Neuron (in vitro differentiated cells): ENCODE results near the gene PDGFB.
"Not testable (repeated sequence)": the region's sequence is repeated elsewhere in the genome, so short reads cannot be mapped to it uniquely, and the experiment has no call there.

Experiments used
- H2AFZ ChIP-seq: one replicate; pipeline ENCODE4 v1.6.1; 2013; ENCODE audit warnings: low read depth, mild to moderate bottlenecking, inconsistent platforms, low read length, moderate library complexity
- H3K27me3 ChIP-seq: one replicate; pipeline ENCODE4 v1.6.1; 2013; ENCODE audit warnings: low read length; ENCODE audit not compliant: insufficient read depth
- H3K36me3 ChIP-seq: one replicate; pipeline ENCODE4 v1.6.1; 2013; ENCODE audit warnings: low read length; ENCODE audit not compliant: insufficient read depth
- H3K4me1 ChIP-seq: one replicate; pipeline ENCODE4 v1.6.1; 2013; ENCODE audit warnings: low read length; ENCODE audit not compliant: insufficient read depth
- H3K4me3 ChIP-seq: 2 replicates; pipeline ENCODE4 v1.5.1; 2013; ENCODE audit warnings: mild to moderate bottlenecking, low read length, moderate library complexity
- H3K9me3 ChIP-seq: one replicate; pipeline ENCODE4 v1.6.1; 2013; ENCODE audit warnings: low read length

PDGFB gene

DNA sequence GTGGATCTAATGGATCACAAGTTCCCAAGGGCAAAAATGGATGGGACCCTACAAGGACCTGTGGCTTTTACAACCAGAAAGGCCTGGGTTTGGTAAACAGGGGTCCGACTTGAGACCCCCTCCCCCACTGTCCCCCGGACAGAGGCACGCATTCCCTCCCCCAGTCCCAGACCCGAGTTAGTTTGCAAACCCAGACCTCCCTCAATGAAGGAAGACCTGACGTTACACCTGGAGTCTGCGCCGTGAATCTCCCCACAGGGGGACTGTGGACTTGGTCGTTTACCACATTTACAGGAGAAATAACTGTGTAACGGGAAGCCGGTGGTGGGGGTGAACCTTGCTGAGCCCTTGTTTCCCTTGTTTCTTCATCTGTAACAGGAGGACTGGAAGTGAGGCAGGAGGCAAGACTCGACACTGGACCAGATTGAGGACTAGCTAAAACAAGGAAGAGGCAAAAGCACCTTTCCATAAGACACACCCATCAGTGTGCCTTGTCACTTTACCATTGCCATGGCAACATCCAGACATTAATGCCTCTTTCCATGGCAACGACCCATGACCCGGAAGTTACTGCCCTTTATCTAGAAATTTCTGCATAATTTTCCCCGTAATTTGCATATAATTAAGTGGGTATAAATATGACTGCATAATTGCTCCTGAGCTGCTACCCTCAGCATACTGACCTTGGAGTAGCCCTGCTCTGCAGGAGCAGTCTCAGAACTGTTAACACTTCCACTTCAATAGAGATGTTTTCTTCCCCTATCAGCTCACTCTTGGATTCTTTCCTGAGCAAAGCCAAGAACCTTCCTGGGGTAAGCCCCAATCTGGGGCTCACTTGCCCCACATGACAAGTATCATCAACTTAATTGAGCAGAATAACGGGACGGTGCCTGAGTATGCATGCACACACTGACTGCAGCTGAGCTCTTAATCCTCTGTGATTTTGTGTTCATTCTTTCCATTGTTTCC lies 25.4 kb downstream of the PDGFB start:
- no peak overlapping the region for H3K4me3 ChIP-seq
- H3K27me3 ChIP-seq = no peaks in the 10 kb centered on the region
- peaks cover 2% of the 10 kb centered on the region for H3K9me3 ChIP-seq
- peak overlapping the region; percentile 4 for H2AFZ ChIP-seq
- H3K36me3 ChIP-seq = no peaks in the 10 kb centered on the region
- peaks cover 19% of the 10 kb centered on the region for H3K4me1 ChIP-seq

DNA sequence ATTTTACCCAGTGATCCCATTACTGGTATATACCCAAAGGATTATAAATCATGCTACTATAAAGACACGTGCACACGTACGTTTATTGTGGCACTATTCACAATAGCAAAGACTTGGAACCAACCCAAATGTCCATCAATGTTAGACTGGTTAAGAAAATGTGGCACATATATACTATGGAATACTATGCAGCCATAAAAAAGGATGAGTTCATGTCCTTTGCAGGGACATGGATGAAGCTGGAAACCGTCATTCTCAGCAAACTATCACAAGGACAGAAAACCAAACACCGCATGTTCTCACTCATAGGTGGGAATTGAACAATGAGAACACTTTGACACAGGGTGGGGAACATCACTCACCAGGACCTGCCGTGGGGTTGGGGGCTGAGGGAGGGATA lies 26.4 kb downstream of the PDGFB start:
- H3K36me3 ChIP-seq, H3K9me3 ChIP-seq, H3K4me3 ChIP-seq, H3K27me3 ChIP-seq, H2AFZ ChIP-seq: not testable (repeated sequence)
- H3K4me1 ChIP-seq = peaks cover 22% of the 10 kb centered on the region

DNA sequence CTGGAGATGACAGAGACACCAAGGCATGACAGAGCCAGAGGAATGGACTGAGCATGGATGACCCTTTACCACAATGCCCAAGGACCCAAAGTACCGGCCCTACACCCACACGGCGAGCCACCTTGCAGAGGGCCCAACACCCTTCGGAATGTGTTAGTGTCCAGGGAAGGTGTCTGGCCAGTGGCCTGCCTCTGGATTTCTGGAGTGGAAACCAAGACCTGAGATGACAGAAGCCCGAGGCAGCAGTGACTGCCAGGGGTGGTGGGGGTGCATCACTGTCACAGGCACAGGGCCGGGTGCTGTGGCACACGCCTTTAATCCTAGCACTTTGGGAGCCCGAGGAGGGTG lies 28.7 kb downstream of the PDGFB start:
- H3K4me3 ChIP-seq = no peak overlapping the region
- H3K27me3 ChIP-seq = no peaks in the 10 kb centered on the region
- H2AFZ ChIP-seq = no peak overlapping the region
- H3K4me1 ChIP-seq = peaks cover 22% of the 10 kb centered on the region
- H3K9me3 ChIP-seq = no peaks in the 10 kb centered on the region
- no peaks in the 10 kb centered on the region for H3K36me3 ChIP-seq

DNA sequence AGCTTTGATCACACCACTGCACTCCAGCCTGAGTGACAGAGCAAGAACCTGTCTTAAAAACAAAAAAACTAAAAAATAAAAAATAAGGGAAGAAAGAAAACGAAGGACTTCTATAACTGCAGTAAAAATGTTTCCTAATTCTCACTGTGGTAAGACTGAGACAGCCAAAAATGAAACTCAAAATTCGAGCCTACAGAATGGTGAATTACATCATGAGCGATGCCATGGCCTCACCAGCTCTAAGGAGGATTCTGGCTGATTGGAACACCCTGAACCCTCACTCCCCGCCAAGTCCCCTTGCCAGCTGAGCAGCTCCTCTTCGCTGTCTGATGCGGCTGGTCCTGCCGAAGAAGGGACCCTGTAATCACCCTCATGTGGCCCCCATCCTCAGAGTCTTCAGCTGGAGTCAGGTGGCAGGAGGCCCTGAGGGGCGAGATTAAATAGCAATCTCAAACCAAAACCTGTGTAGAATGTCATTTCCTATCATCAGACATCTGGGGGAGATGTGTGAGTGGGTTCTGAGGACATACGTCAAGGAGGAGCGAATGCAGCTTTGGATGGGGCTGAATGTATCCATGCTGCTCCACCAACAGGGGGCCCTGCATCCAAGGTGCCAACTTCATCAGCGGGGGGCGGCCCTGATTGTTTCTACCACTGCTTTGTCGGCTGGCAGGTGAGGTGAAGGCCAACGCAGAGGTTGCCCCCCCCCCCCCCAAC lies 29.2 kb downstream of the PDGFB start:
- Histone ChIP-seq H3K9me3 (no peaks in the 10 kb centered on the region), H3K27me3 (no peaks in the 10 kb centered on the region), H2AFZ (no peak overlapping the region), H3K36me3 (no peaks in the 10 kb centered on the region), H3K4me3 (no peak overlapping the region), H3K4me1 (peaks cover 22% of the 10 kb centered on the region)

DNA sequence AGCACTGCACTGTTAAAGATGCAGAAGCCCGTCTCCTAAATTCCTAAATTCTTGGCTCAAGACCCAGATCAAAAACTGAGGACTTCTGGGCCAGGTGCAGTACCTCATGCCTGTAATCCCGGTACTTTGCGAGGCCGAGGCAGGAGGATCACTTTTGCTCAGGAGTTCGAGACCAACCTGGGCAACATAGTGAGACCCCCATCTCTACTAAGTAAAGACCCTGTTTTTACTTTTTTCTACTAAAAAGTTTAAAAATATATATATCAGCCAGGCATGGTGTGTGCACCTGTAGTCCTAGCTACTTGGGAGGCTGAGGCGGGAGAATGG lies 29.7 kb downstream of the PDGFB start:
- no peaks in the 10 kb centered on the region for H3K36me3 ChIP-seq
- no peaks in the 10 kb centered on the region for H3K9me3 ChIP-seq
- no peaks in the 10 kb centered on the region for H3K27me3 ChIP-seq
- H3K4me3 ChIP-seq = no peak overlapping the region
- no peak overlapping the region for H2AFZ ChIP-seq
- peaks cover 21% of the 10 kb centered on the region for H3K4me1 ChIP-seq

DNA sequence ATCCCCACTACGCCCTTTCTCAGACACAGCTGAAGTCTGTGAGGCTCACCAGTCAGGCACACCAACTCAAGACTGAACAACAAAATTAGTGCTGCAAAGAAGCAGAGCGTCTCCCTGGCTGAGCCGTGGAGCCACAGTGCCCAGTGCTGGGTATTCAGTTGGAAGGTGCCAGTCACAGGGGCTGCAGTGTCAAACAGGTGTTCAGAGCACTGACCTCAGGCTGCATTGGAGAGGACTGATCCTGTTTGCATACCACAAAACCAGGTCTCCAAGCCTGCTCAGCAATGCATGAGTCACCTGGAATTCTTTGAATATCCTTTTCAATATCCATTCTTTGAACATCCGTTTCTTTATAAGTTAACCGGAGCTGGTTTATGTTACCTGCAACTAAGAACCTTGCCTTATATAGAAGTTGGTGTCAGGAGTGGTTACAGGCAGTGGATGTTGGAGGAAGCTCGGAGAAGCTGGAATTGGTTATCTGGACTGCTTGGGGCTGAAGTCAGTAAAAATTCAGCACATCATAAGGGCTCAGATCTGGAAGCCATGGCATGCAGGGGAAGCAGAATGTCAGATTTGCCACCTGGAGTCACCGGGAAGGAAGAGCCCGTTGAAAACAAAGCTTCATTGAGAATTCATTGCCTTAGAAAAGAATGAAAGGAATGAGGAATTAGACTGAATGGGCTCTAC lies 30.3 kb downstream of the PDGFB start:
- peaks cover 16% of the 10 kb centered on the region for H3K4me1 ChIP-seq
- no peak overlapping the region for H3K4me3 ChIP-seq
- H3K27me3 ChIP-seq = no peaks in the 10 kb centered on the region
- no peaks in the 10 kb centered on the region for H3K36me3 ChIP-seq
- no peaks in the 10 kb centered on the region for H3K9me3 ChIP-seq
- no peak overlapping the region for H2AFZ ChIP-seq

DNA sequence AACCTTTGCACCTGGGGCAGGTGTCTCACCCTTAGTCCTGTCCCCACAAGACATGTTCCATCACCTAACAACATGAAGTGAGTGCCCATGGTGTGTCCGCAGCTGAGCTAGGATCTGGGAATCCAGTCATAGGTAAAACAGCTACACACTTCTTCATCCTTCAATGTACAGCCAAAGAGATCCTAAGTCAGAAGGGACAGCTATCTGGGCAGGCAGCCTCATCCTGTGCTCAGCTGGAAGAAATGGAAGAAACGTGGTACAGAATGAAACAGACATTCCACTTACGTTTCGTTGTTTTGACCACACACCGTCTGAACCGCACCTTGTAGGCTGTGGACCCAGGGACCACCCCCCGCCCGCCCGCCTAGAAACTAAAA lies 30.8 kb downstream of the PDGFB start:
- no peak overlapping the region for H2AFZ ChIP-seq
- H3K4me1 ChIP-seq = peaks cover 11% of the 10 kb centered on the region
- H3K4me3 ChIP-seq = no peak overlapping the region
- no peaks in the 10 kb centered on the region for H3K27me3 ChIP-seq
- no peaks in the 10 kb centered on the region for H3K36me3 ChIP-seq
- no peaks in the 10 kb centered on the region for H3K9me3 ChIP-seq

DNA sequence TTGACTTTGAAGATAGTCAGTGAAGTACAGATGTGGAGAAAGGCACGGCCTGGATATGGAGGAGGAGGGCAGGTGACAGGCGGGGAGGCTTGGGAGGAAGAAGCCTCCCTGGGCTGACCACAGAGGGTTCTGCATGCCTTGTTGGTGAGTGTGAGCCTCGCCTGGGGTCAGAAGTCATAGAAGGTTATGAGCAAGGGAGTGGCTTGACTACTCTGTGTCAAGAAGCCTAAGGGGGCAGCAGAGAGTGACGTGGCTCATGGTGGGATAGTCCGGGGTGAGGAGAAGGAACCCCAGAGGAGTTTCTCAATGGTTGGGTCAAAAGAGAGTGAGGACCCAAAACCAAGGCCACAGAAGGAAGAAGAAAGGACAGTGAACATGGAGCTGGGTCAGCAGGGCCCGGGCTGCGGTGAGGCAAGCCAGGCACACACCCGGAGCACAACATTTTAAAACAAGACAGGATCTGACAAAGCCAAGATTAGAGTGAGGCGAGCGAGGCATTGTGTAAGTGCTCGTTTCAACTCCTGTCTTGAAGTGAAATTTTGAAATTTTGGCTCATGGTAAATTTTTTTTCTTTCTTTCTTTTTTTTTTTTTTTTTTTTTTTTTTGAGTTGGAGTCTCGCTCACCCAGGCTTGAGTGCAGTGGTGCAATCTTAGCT lies 31.9 kb downstream of the PDGFB start:
- no peak overlapping the region for H2AFZ ChIP-seq

DNA sequence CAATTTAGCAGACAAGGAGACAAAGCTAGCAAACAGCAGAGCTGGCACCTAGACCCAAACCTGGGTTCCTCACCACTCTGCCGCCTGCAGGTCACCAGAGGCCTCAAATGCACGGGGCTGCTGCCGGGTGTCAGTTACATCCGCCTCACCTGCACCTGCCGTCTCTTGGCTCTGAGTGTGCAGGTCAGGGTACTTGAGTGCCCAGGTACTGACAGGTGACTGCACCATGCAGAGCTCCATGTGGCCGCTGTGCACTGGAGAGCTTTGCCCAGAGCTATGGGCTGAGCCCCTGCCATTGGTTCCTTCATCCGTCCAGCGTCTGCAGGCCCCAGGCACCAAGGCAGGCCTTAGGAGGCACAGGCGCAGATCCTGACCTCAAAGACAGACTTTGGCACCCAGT lies 35.0 kb downstream of the PDGFB start:
- H3K4me3 ChIP-seq = no peak overlapping the region
- no peak overlapping the region for H2AFZ ChIP-seq
- no peaks in the 10 kb centered on the region for H3K9me3 ChIP-seq
- H3K4me1 ChIP-seq = peaks cover 7% of the 10 kb centered on the region
- H3K27me3 ChIP-seq = no peaks in the 10 kb centered on the region
- H3K36me3 ChIP-seq = no peaks in the 10 kb centered on the region

More for the DNA sequence above, 31.9 kb downstream of the PDGFB start:
- Histone ChIP-seq H3K36me3 (no peaks in the 10 kb centered on the region), H3K9me3 (no peaks in the 10 kb centered on the region), H3K4me3 (no peak overlapping the region), H3K4me1 (peaks cover 10% of the 10 kb centered on the region), H3K27me3 (no peaks in the 10 kb centered on the region)

DNA sequence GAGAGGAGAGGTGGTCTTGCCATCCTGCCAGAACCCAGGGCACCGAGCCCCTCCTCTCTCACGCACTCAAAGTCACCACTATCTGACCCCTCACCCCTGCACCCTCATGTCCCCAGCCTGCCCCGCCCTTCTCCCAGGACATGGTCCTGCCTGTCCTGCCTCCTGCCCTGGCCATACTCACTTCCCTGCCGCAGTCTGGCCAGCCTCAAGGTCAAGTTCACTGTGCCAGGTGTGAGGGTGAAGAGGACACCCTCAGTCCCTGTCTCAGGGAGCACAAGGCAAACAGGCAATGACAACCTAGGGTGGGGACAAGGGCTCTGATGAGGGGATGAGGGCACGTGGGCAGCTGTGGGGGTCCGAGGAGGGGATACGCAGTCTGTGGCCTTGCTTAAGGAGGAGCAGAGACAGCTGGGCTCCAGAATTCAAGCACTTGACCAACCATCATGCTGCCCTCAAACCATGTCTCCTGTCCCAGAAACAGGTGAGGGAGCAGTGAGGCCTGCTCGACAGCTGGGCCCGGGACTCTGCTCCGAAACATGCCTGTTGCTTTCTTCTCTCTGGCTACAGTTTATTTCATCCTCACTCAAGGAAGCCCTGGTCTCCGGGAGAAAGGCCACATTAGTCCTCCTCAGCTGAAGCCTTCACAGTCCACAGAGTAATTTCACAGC lies 36.6 kb downstream of the PDGFB start:
- Histone ChIP-seq H3K4me3 (no peak overlapping the region), H3K4me1 (no peaks in the 10 kb centered on the region), H3K36me3 (no peaks in the 10 kb centered on the region), H2AFZ (no peak overlapping the region), H3K9me3 (no peaks in the 10 kb centered on the region), H3K27me3 (no peaks in the 10 kb centered on the region)

DNA sequence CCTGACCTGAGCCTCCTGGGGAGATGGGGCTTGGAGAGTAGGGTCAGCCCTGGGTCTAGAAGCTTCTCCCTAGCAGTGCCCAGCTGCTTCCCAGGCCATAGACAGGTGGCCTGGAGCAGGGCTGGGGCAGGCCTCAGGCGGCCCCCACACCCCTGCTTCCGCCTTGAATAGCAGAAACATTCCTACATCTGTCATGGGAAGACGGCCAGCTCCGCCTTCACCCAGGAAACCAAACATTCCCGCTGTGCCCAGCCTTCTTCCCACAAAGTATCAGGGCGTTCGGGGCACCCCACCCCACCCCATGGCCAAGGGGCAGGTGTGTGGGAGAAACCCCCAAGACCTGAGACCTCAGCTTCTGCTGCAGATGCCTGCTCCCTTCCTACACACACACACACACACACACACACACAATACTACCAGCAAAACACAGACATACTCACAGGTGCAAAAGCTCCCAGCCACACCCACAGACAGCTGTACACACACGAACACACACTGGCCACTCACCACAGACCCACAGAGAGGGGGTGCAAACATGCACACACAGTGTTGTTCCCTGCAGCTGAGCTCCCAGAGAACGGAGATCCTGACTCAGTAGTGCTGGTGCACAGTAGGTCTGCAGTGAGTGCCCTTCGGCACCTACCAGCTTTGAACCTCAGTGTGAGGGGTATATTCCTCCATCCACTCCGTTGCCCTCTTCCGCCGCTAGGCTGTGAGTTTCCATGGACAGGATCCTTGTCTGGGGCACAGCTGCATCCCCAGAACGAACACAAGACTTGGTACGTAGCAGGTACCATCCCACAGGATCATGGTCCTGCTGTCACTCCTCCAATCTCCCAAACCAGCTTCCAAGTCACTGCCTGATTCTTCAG lies 37.4 kb downstream of the PDGFB start:
- H3K4me3 ChIP-seq = no peak overlapping the region
- no peak overlapping the region for H2AFZ ChIP-seq
- no peaks in the 10 kb centered on the region for H3K9me3 ChIP-seq
- no peaks in the 10 kb centered on the region for H3K36me3 ChIP-seq
- H3K27me3 ChIP-seq = no peaks in the 10 kb centered on the region
- no peaks in the 10 kb centered on the region for H3K4me1 ChIP-seq

DNA sequence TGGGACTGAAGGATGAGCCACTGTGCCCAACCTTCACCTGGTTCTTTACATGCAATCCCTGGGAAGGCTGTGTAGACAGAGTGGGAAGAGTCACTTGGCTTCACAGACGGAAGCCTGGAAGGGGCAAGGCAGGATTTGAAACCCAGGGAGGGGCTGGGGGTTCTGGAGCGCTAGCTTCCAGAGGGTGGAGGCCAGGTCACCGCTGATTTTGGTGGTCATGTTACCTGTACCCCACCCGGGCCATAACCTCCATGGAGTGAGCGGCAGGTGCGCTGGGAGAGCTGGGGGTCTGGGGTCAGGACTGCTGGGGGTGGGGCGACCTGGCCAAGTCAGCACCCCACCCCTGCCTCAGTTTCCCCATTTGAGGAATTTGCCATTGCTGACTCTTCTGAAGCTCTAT lies 38.3 kb downstream of the PDGFB start:
- no peak overlapping the region for H3K4me3 ChIP-seq
- no peaks in the 10 kb centered on the region for H3K36me3 ChIP-seq
- H3K9me3 ChIP-seq = no peaks in the 10 kb centered on the region
- no peak overlapping the region for H2AFZ ChIP-seq
- H3K27me3 ChIP-seq = no peaks in the 10 kb centered on the region
- no peaks in the 10 kb centered on the region for H3K4me1 ChIP-seq
